Measurements from ENCODE around the gene ZBTB8B.

ZBTB8B gene

DNA sequence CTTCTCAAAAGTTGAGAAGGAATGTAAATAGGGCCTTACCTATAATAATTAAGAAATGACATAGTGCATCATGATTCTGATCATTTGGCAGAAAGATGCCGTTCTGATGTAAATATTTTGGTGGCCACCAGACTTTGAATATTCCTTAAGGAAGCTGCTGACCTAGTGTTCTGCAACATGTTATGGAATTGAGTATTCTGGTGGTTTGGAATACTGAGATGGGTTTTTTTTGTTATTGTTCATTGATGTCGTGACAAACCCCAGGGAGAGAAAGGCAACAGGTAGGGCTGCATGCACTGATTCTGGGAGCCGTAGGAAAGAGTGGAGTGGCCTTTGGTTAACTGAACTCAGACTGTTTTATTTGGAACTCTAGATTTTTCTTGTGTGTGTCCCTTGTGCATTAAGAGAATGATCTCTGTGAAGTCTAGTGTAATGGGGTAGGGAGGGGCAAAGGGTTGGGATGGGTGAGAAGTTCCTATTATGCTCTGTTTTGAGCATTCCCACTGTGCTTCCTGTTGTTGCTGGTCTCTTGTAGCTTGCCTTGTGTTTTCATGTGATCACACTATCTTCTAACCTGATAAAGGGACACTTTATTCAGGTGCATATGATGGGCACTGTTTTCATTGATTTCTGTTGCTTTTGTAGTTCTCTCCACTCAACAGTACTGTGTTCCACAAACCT is 25.0 kb downstream of the ZBTB8B start (continued):
- TF ChIP-seq BCL11A (tag by site-specific recombination; IDR thresholded peaks at IDR 0.05; ENCODE audit: low read depth): no peak
- TF ChIP-seq SCRT2 (tag by site-specific recombination; IDR thresholded peaks at IDR 0.05): peak; percentile 68
- no peak for TF ChIP-seq PRDM1 (tag by site-specific recombination; IDR thresholded peaks at IDR 0.05)
- TF ChIP-seq, protein P1, sequence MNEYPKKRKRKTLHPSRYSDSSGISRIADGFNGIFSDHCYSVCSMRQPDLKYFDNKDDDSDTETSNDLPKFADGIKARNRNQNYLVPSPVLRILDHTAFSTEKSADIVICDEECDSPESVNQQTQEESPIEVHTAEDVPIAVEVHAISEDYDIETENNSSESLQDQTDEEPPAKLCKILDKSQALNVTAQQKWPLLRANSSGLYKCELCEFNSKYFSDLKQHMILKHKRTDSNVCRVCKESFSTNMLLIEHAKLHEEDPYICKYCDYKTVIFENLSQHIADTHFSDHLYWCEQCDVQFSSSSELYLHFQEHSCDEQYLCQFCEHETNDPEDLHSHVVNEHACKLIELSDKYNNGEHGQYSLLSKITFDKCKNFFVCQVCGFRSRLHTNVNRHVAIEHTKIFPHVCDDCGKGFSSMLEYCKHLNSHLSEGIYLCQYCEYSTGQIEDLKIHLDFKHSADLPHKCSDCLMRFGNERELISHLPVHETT (tag by site-specific recombination; IDR thresholded peaks at IDR 0.05): no peak
- TF ChIP-seq, protein P2, sequence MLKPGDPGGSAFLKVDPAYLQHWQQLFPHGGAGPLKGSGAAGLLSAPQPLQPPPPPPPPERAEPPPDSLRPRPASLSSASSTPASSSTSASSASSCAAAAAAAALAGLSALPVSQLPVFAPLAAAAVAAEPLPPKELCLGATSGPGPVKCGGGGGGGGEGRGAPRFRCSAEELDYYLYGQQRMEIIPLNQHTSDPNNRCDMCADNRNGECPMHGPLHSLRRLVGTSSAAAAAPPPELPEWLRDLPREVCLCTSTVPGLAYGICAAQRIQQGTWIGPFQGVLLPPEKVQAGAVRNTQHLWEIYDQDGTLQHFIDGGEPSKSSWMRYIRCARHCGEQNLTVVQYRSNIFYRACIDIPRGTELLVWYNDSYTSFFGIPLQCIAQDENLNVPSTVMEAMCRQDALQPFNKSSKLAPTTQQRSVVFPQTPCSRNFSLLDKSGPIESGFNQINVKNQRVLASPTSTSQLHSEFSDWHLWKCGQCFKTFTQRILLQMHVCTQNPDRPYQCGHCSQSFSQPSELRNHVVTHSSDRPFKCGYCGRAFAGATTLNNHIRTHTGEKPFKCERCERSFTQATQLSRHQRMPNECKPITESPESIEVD (tag by site-specific recombination; IDR thresholded peaks at IDR 0.05): no peak
- TF ChIP-seq RBAK (tag by site-specific recombination; IDR thresholded peaks at IDR 0.05): no peak
- no peak for TF ChIP-seq ZBTB49 (tag by site-specific recombination; IDR thresholded peaks at IDR 0.05; ENCODE audit: low read depth)
- TF ChIP-seq ZNF600 (tag by site-specific recombination; IDR thresholded peaks at IDR 0.05): peak; percentile 91
- no peak for TF ChIP-seq ZBTB26 (tag by site-specific recombination; optimal IDR thresholded peaks at IDR 0.05)
- TF ChIP-seq SCRT1 (tag by site-specific recombination; IDR thresholded peaks at IDR 0.05; ENCODE audit: borderline replicate concordance): peak; percentile 20; the same call in 1 of the 2 replicates

DNA sequence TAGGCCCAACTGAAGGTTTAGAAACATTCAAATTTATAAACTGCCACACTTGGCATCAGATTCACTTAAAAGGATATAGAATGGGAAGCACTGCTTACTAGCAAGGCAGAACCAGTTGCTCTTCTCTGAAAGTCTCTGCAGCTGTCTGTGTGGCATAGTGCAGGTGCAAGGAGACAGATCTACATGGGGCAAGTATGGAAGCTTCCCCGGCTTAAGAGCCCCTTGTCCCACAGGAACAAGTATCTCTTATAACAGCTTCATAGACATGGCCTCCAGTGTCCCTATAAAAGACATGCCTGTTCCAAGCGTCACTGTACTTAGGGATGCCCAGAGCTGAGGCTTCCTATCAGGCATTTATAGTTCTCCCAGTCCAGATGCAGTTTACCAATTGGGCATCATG is 26.5 kb downstream of the ZBTB8B start:
- H3K4me1 ChIP-seq (ENCODE audit: control insufficient read depth, insufficient read depth, low read length): no peaks in the 10 kb centered on the region
- no peak overlapping the region for H3K4me3 ChIP-seq (ENCODE audit: low read depth, low read length)
- H3K9me3 ChIP-seq (ENCODE audit: control insufficient read depth, insufficient read depth, low read depth, low read length): no peaks in the 10 kb centered on the region
- TF ChIP-seq ZNF211 (tag by site-specific recombination; IDR thresholded peaks at IDR 0.05; ENCODE audit: low read depth): no peak
- TF ChIP-seq BCL6B (tag by site-specific recombination; IDR thresholded peaks at IDR 0.05): no peak
- TF ChIP-seq ZNF76 (tag by site-specific recombination; IDR thresholded peaks at IDR 0.05; ENCODE audit: borderline replicate concordance, low read depth): no peak
- no peak for TF ChIP-seq ZNF777 (tag by site-specific recombination; IDR thresholded peaks at IDR 0.05; ENCODE audit: borderline replicate concordance)
- no peak for TF ChIP-seq ZNF404 (tag by site-specific recombination; IDR thresholded peaks at IDR 0.05)
- TF ChIP-seq ZNF366 (tag by site-specific recombination; conservative IDR thresholded peaks at IDR 0.05): no peak
- no peak for TF ChIP-seq ZNF426 (tag by site-specific recombination; IDR thresholded peaks at IDR 0.05)
- no peak for TF ChIP-seq YY2 (tag by site-specific recombination; IDR thresholded peaks at IDR 0.05)
- no peak for TF ChIP-seq ZNF157 (tag by site-specific recombination; IDR thresholded peaks at IDR 0.05)
- no peak for TF ChIP-seq ZNF112 (tag by site-specific recombination; IDR thresholded peaks at IDR 0.05)
- TF ChIP-seq ZNF776 (tag by site-specific recombination; IDR thresholded peaks at IDR 0.05; ENCODE audit: borderline replicate concordance): no peak
- no peak for TF ChIP-seq ZNF843 (tag by site-specific recombination; IDR thresholded peaks at IDR 0.05)
- TF ChIP-seq, protein P3, sequence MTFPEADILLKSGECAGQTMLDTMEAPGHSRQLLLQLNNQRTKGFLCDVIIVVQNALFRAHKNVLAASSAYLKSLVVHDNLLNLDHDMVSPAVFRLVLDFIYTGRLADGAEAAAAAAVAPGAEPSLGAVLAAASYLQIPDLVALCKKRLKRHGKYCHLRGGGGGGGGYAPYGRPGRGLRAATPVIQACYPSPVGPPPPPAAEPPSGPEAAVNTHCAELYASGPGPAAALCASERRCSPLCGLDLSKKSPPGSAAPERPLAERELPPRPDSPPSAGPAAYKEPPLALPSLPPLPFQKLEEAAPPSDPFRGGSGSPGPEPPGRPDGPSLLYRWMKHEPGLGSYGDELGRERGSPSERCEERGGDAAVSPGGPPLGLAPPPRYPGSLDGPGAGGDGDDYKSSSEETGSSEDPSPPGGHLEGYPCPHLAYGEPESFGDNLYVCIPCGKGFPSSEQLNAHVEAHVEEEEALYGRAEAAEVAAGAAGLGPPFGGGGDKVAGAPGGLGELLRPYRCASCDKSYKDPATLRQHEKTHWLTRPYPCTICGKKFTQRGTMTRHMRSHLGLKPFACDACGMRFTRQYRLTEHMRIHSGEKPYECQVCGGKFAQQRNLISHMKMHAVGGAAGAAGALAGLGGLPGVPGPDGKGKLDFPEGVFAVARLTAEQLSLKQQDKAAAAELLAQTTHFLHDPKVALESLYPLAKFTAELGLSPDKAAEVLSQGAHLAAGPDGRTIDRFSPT (tag by site-specific recombination; IDR thresholded peaks at IDR 0.05): no peak
- no peak for TF ChIP-seq ZSCAN16 (tag by site-specific recombination; IDR thresholded peaks at IDR 0.05)
- H3K36me3 ChIP-seq (ENCODE audit: control insufficient read depth in 2 of 2, insufficient read depth in 1 of 2, low read length in 2 of 2): peaks cover 0 to 3% of the 10 kb centered on the region in 2 experiments; a peak in 2 of 3 replicates
- POLR2A ChIA-PET: no interaction called here
- no peak overlapping the region for H3K27ac ChIP-seq (ENCODE audit: extremely low read depth, low read depth, low read length)
- CTCF ChIA-PET: interaction anchor here (0.5 kb wide), 1 partner anchor 241 kb away, joined by 3 read pairs; no protein-coding TSS in a partner anchor

Data from HEK293 (cell line).